HCT116 (cell line): ENCODE results near the gene COMTD1.

Experiments
- CTCF ChIP-seq, 3 experiments: fragments of 200-600 bp in 1 of 3; sonication (generic) in 1 of 3; IDR thresholded peaks in 2 of 3; conservative IDR thresholded peaks in 1 of 3; 2 replicates each; pipeline ENCODE4 v1.5.1; 2012 to 2017; ENCODE audit warnings: low read depth in 2 of 3, low read length in 2 of 3, antibody characterized with exemption in 1 of 3, borderline replicate concordance in 1 of 3, control low read depth in 1 of 3, mild to moderate bottlenecking in 1 of 3, mixed read lengths in 1 of 3, mixed run types in 1 of 3, moderate library complexity in 1 of 3; ENCODE audit not compliant: insufficient read depth in 1 of 3
- EZH2phosphoT487 ChIP-seq: fragments of 200-600 bp; IDR thresholded peaks from 2 replicates; pipeline ENCODE4 v1.6.1; 2018; ENCODE audit warnings: antibody characterized with exemption, borderline replicate concordance
- SIN3A ChIP-seq: IDR thresholded peaks from 2 replicates; pipeline ENCODE4 v1.6.1; 2012; ENCODE audit warnings: low read depth
- SP1 ChIP-seq: IDR thresholded peaks from 2 replicates; pipeline ENCODE4 v1.6.1; 2012; ENCODE audit warnings: low read depth
- YY1 ChIP-seq: IDR thresholded peaks from 2 replicates; pipeline ENCODE4 v1.6.1; 2011; ENCODE audit warnings: low read length, low read depth, moderate library complexity, mild to moderate bottlenecking; ENCODE audit not compliant: insufficient replicate concordance; ENCODE audit errors: extremely low read depth
- TF ChIP-seq, protein P1 (sequence below): IDR thresholded peaks from 2 replicates; pipeline ENCODE4 v1.6.1; 2012

GRCh38 chr10:75209086-75209920 is 26.5 kb downstream of the COMTD1 start:
- TF ChIP-seq SIN3A (no peak; the same call in 1 of the 2 replicates), SP1 (no peak), YY1 (no peak), CTCF (IDR thresholded peaks at IDR 0.05 in 2 of 3, conservative IDR thresholded peaks at IDR 0.05 in 1 of 3; ENCODE audit: borderline replicate concordance in 1 of 3, insufficient read depth in 1 of 3, low read depth in 2 of 3, low read length in 2 of 3) (no peak), EZH2phosphoT487 (no peak)
- TF ChIP-seq, protein P1, sequence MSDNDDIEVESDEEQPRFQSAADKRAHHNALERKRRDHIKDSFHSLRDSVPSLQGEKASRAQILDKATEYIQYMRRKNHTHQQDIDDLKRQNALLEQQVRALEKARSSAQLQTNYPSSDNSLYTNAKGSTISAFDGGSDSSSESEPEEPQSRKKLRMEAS, result no peak
